ENCODE results near the gene RAB38. TPM values are rescaled to one million over a fixed set of nuclear protein-coding genes. Genes with fewer than 3 reads are reported as not detected.

RAB38 gene
- total RNA-seq, 1 experiment from 2014 or later = 13.3 TPM

DNA sequence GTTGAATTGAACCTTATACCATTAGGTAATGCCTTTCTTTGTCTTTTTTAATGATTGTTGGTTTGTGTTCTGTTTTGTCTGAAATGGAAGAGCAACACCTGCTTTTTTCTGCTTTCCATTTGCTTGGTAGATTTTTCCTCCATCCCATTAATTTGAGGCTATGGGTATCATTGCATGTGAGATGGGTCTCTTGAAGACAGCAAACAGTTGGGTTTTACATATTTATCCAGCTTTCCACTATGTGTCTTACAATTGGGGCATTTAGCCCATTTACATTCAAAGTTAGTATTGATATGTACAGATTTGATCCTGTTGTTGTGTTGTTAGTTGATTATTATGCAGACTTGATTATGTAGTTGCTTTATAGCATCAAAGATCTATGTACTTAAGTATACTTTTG is 21.1 kb upstream of the RAB38 start:
- Mint-ChIP-seq H3K27ac (no peak overlapping the region), H3K4me1 (no peaks in the 10 kb centered on the region), H3K36me3 (peaks cover 23% of the 10 kb centered on the region), H3K4me3 (no peak overlapping the region), H3K9me3 (peaks cover 35% of the 10 kb centered on the region), H3K27me3 (ENCODE audit: low read depth) (no peaks in the 10 kb centered on the region)
- CTCF ChIA-PET = no interaction called here
- POLR2A ChIA-PET = no interaction called here
- TF ChIP-seq, protein P1, sequence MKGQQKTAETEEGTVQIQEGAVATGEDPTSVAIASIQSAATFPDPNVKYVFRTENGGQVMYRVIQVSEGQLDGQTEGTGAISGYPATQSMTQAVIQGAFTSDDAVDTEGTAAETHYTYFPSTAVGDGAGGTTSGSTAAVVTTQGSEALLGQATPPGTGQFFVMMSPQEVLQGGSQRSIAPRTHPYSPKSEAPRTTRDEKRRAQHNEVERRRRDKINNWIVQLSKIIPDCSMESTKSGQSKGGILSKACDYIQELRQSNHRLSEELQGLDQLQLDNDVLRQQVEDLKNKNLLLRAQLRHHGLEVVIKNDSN (CRISPR knock-in tag; IDR thresholded peaks at IDR 0.05) = no peak
- no peak for TF ChIP-seq CBFB (CRISPR knock-in tag; IDR thresholded peaks at IDR 0.05; ENCODE audit: low read depth)
- TF ChIP-seq FOXJ3 (CRISPR knock-in tag; IDR thresholded peaks at IDR 0.05; ENCODE audit: borderline replicate concordance) = no peak
- DNase-seq (ENCODE audit: low spot score) (no peak), ATAC-seq (no peak)

DNA sequence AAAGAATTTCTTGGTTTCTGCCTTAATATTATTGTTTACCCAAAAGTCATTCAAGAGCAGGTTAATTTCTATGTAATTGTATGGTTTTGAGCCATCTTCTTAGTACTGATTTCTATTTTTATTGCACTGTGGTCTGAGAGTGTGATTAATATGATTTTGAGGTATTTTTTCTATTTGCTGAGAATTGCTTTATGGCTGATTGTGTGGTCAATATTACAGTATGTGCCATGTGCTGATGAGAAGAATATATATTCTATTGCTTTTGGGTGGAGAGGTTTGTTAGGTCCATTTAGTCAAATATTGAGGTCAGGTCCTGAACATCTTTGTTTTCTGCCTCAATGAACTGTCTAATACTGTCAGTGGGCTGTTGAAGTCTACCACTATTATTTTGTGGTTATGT is 20.7 kb upstream of the RAB38 start:
- Mint-ChIP-seq H3K27ac (no peak overlapping the region), H3K27me3 (ENCODE audit: low read depth) (no peaks in the 10 kb centered on the region), H3K4me3 (no peak overlapping the region), H3K4me1 (no peaks in the 10 kb centered on the region), H3K9me3 (peaks cover 35% of the 10 kb centered on the region), H3K36me3 (peaks cover 23% of the 10 kb centered on the region)
- POLR2A ChIA-PET = no interaction called here
- TF ChIP-seq, protein P1 (CRISPR knock-in tag; IDR thresholded peaks at IDR 0.05) = no peak
- no peak for TF ChIP-seq TEAD1 (CRISPR knock-in tag; IDR thresholded peaks at IDR 0.05)
- TF ChIP-seq, protein P2, sequence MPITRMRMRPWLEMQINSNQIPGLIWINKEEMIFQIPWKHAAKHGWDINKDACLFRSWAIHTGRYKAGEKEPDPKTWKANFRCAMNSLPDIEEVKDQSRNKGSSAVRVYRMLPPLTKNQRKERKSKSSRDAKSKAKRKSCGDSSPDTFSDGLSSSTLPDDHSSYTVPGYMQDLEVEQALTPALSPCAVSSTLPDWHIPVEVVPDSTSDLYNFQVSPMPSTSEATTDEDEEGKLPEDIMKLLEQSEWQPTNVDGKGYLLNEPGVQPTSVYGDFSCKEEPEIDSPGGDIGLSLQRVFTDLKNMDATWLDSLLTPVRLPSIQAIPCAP (CRISPR knock-in tag; IDR thresholded peaks at IDR 0.05) = no peak
- TF ChIP-seq, protein P3, sequence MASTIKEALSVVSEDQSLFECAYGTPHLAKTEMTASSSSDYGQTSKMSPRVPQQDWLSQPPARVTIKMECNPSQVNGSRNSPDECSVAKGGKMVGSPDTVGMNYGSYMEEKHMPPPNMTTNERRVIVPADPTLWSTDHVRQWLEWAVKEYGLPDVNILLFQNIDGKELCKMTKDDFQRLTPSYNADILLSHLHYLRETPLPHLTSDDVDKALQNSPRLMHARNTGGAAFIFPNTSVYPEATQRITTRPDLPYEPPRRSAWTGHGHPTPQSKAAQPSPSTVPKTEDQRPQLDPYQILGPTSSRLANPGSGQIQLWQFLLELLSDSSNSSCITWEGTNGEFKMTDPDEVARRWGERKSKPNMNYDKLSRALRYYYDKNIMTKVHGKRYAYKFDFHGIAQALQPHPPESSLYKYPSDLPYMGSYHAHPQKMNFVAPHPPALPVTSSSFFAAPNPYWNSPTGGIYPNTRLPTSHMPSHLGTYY (CRISPR knock-in tag; IDR thresholded peaks at IDR 0.05) = no peak
- no peak for TF ChIP-seq SP1 (CRISPR knock-in tag; conservative IDR thresholded peaks at IDR 0.05)
- TF ChIP-seq, protein P4, sequence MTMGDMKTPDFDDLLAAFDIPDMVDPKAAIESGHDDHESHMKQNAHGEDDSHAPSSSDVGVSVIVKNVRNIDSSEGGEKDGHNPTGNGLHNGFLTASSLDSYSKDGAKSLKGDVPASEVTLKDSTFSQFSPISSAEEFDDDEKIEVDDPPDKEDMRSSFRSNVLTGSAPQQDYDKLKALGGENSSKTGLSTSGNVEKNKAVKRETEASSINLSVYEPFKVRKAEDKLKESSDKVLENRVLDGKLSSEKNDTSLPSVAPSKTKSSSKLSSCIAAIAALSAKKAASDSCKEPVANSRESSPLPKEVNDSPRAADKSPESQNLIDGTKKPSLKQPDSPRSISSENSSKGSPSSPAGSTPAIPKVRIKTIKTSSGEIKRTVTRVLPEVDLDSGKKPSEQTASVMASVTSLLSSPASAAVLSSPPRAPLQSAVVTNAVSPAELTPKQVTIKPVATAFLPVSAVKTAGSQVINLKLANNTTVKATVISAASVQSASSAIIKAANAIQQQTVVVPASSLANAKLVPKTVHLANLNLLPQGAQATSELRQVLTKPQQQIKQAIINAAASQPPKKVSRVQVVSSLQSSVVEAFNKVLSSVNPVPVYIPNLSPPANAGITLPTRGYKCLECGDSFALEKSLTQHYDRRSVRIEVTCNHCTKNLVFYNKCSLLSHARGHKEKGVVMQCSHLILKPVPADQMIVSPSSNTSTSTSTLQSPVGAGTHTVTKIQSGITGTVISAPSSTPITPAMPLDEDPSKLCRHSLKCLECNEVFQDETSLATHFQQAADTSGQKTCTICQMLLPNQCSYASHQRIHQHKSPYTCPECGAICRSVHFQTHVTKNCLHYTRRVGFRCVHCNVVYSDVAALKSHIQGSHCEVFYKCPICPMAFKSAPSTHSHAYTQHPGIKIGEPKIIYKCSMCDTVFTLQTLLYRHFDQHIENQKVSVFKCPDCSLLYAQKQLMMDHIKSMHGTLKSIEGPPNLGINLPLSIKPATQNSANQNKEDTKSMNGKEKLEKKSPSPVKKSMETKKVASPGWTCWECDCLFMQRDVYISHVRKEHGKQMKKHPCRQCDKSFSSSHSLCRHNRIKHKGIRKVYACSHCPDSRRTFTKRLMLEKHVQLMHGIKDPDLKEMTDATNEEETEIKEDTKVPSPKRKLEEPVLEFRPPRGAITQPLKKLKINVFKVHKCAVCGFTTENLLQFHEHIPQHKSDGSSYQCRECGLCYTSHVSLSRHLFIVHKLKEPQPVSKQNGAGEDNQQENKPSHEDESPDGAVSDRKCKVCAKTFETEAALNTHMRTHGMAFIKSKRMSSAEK (CRISPR knock-in tag; IDR thresholded peaks at IDR 0.05; ENCODE audit: borderline replicate concordance) = no peak
- TF ChIP-seq, protein P5, sequence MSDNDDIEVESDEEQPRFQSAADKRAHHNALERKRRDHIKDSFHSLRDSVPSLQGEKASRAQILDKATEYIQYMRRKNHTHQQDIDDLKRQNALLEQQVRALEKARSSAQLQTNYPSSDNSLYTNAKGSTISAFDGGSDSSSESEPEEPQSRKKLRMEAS (CRISPR knock-in tag; IDR thresholded peaks at IDR 0.05) = no peak
- TF ChIP-seq JAZF1 (CRISPR knock-in tag; IDR thresholded peaks at IDR 0.05) = no peak
- TF ChIP-seq HMGA2 (CRISPR knock-in tag; IDR thresholded peaks at IDR 0.05) = no peak
- TF ChIP-seq NFE2L1 (CRISPR knock-in tag; IDR thresholded peaks at IDR 0.05) = no peak
- TF ChIP-seq OVOL2 (CRISPR knock-in tag; IDR thresholded peaks at IDR 0.05; ENCODE audit: borderline replicate concordance) = no peak
- no peak for TF ChIP-seq PRRX2 (CRISPR knock-in tag; IDR thresholded peaks at IDR 0.05)
- TF ChIP-seq, protein P6, sequence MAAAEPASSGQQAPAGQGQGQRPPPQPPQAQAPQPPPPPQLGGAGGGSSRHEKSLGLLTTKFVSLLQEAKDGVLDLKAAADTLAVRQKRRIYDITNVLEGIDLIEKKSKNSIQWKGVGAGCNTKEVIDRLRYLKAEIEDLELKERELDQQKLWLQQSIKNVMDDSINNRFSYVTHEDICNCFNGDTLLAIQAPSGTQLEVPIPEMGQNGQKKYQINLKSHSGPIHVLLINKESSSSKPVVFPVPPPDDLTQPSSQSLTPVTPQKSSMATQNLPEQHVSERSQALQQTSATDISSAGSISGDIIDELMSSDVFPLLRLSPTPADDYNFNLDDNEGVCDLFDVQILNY (CRISPR knock-in tag; IDR thresholded peaks at IDR 0.05) = no peak
- TF ChIP-seq, protein P7, sequence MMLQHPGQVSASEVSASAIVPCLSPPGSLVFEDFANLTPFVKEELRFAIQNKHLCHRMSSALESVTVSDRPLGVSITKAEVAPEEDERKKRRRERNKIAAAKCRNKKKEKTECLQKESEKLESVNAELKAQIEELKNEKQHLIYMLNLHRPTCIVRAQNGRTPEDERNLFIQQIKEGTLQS (CRISPR knock-in tag; conservative IDR thresholded peaks at IDR 0.05) = no peak
- TF ChIP-seq, protein P8, sequence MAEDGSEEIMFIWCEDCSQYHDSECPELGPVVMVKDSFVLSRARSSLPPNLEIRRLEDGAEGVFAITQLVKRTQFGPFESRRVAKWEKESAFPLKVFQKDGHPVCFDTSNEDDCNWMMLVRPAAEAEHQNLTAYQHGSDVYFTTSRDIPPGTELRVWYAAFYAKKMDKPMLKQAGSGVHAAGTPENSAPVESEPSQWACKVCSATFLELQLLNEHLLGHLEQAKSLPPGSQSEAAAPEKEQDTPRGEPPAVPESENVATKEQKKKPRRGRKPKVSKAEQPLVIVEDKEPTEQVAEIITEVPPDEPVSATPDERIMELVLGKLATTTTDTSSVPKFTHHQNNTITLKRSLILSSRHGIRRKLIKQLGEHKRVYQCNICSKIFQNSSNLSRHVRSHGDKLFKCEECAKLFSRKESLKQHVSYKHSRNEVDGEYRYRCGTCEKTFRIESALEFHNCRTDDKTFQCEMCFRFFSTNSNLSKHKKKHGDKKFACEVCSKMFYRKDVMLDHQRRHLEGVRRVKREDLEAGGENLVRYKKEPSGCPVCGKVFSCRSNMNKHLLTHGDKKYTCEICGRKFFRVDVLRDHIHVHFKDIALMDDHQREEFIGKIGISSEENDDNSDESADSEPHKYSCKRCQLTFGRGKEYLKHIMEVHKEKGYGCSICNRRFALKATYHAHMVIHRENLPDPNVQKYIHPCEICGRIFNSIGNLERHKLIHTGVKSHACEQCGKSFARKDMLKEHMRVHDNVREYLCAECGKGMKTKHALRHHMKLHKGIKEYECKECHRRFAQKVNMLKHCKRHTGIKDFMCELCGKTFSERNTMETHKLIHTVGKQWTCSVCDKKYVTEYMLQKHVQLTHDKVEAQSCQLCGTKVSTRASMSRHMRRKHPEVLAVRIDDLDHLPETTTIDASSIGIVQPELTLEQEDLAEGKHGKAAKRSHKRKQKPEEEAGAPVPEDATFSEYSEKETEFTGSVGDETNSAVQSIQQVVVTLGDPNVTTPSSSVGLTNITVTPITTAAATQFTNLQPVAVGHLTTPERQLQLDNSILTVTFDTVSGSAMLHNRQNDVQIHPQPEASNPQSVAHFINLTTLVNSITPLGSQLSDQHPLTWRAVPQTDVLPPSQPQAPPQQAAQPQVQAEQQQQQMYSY (CRISPR knock-in tag; IDR thresholded peaks at IDR 0.05) = no peak
- TF ChIP-seq, protein P9, sequence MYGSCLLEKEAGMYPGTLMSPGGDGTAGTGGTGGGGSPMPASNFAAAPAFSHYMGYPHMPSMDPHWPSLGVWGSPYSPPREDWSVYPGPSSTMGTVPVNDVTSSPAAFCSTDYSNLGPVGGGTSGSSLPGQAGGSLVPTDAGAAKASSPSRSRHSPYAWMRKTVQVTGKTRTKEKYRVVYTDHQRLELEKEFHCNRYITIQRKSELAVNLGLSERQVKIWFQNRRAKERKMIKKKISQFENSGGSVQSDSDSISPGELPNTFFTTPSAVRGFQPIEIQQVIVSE (CRISPR knock-in tag; IDR thresholded peaks at IDR 0.05; ENCODE audit: borderline replicate concordance) = no peak
- DNase-seq (ENCODE audit: low spot score) (no peak), ATAC-seq (no peak)
- CTCF ChIA-PET = no interaction called here

All from WTC11 (cell line).